Kidney capillary endothelial cell (primary cell): ENCODE measurements around the gene TUBA3E.
"Not testable (repeated sequence)": the region's sequence is repeated elsewhere in the genome, so short reads cannot be mapped to it uniquely, and the experiment has no call there.

Experiments used
- DNase-seq: peaks from one replicate; pipeline ENCODE4 v3.0.0-alpha.2; 2018; ENCODE audit warnings: low spot score

The TUBA3E gene

GRCh38 chr2:130198343-130198742 is at the start of gene TUBA3E:
Gene TUBA3E (minus strand): TSS chr2:130198439. CDS start chr2:130198360, 79 bp downstream.
- DNase-seq: no peak

- no peak for DNase-seq
Measured at GRCh38 chr2:130246430-130246829, 48.2 kb upstream of the TUBA3E start.

- no peak for DNase-seq
Measured at GRCh38 chr2:130245976-130246375, 47.7 kb upstream of the TUBA3E start.

- DNase-seq: no peak
Measured at GRCh38 chr2:130243359-130243758, 45.1 kb upstream of the TUBA3E start.

DNA sequence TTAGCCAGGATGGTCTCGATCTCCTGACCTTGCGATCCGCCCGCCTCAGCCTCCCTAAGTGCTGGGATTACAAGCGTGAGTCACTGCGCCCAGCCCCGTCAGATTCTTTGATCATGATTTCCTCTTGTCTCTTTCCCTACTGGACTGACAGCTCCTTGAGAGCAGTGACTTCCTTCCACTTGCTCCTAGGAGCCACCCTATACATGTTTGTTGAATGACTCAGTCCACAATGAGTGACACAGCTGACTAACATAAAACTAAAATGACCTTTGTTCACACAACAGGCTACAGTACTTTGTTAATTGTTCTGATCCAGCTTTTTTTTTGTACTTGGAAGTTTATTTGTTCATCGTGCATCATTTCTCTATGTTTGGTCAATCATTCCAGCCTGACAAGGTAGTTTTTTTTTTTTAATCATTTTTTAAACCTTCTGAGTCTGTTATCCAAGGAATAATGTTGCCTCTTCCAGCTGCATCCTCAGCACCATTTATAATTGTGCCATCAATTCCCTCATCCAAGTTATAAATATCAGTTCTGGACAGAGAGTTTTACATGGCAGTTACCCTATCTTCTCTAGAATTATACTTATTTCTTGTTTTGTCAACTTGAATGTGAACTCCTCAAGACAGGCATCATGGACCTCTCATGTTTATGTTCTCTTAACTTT is 42.9 kb upstream of the TUBA3E start:
- peak; percentile 92 for DNase-seq

DNA sequence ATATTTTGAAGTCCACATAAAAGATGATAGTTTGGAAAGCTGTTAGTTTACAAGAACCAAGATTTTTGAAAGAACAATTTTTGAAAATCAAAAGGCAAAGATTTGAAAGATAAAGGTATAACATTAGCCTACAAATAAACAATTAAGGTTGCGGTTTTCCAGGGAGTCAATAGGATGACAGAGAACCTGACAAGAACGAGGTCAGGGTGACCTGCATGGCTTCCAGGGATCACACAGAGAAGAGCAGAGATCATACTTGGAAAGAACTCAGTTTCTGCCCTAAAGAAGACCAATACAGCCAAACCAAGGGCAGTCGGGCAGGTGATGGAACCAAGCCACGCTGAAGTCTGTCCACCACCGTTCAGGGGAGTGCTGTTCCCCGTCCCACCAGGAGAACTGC is 41.3 kb upstream of the TUBA3E start:
- not testable (repeated sequence) for DNase-seq

DNA sequence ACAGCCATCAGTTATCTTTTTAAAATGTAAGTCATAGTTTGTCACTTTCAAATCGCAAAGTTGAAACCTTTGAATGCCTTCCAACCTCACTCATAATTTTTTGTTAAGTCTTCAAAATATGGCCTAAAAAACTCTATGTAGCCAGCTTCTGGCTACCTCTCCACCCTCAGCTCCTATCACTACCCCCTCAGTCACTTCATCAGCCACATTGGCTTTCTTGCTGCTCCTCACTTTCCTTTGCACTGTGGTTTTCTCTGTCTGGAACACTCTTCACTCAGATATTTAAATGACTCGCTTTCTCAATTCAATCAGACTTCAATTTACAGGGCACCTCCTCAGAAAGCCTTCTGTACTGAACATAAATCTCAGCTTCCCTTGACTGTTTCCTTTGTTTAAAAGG is 34.8 kb upstream of the TUBA3E start:
- not testable (repeated sequence) for DNase-seq

DNA sequence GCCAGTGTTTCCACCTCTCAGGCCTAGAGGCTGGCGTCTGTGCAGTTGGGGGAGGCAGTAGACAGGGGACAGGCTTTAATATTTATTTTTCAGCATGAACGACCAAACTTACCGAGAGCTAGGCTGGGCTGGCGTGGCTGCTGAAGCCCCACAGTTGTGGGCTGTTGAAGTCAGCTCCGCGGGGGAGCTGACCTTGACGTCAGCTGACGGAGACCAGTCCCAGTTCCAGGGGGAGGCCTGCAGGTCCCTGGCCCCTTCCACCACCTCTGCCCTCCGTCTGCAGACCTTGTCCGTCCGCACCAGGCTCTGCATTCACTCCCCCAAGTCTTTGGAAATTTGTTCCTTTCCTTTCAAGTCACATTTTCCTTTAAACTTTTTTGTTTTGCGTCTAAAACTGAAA is 33.4 kb upstream of the TUBA3E start:
- no peak for DNase-seq

- DNase-seq: not testable (repeated sequence)
Measured at GRCh38 chr2:130230907-130231306, 32.7 kb upstream of the TUBA3E start.

DNA sequence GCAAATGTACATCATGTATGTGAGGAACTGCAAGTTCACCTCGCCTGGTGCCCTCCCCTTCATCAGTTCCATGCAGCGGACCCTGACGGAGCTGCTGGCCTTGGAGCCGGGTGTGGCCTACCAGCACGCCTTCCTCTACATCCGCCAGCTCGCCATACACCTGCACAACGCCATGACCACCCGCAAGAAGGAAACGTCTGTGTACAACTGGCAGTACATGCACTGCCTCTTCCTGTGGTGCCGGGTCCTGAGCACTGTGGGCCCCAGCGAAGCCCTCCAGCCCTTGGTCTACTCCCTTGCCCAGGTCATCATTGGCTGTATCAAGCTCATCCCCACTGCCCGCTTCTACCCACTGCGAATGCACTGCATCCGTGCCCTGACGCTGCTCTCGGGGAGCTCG is 32.1 kb upstream of the TUBA3E start:
- DNase-seq: not testable (repeated sequence)

- DNase-seq: not testable (repeated sequence)
Measured at GRCh38 chr2:130229161-130229510, 30.9 kb upstream of the TUBA3E start.

- not testable (repeated sequence) for DNase-seq
Measured at GRCh38 chr2:130228467-130229160, 30.4 kb upstream of the TUBA3E start.

DNA sequence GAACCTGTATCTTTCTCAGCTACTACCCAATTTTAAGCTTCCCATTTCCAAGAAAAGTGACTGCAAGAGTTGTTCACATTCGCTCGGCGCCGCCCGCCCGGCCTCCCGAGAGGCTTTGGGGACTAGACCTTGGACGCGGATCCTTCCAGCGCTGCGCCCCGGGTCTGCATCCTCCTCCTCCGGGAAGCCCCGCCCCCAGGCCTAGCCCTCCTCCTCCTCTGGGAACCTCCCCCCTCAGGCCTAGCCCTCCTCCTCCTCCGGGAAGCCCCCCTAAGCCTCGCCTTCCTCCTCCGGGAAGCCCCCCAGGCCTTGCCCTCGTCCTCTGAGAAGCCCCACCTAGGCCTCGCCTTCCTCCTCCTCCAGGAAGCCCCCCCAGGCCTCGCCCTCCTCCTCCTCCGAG is 29.8 kb upstream of the TUBA3E start:
- DNase-seq: not testable (repeated sequence)

DNA sequence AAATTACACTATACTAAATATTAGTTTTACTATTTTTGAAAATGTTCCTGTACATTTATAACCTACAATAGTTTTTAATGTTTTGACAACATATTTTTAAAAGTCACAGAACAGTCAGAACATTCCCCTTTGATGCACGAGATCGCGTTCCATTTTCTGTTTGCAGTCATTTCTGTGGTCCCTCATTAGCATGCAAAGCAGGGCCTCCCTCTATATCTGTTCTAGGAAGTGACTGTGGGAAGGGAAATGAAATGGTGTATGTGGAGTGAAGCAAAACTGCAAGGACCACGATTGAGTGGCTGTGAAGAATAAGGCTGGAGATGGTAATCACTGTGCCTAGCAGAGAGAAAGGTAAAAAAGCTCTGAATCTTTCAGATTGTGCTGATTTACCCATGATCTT is 24.3 kb upstream of the TUBA3E start:
- DNase-seq: not testable (repeated sequence)

GRCh38 chr2:130220505-130220904 is 22.3 kb upstream of the TUBA3E start:
- not testable (repeated sequence) for DNase-seq

GRCh38 chr2:130219147-130219546 is 20.9 kb upstream of the TUBA3E start:
- DNase-seq: not testable (repeated sequence)

DNA sequence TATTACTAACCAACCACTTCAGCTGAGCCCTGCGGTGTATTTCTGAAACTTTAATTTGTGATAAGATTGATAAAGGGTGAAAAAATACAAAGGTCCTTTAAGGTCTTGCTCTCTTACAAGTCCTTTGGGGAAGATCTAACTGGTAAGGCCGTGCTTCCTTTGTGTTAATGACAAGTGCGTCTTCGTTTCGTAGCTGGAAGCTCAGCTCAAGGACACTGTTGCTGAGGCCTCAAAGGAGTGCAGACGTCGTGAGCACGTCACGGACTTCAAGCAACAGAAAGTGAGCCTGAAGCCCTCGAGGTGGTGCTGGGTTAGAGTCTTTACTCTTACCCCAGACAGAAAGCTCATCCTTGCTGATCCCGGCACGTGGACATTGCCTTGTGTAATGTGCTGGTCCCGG is 8.8 kb upstream of the TUBA3E start:
- DNase-seq: not testable (repeated sequence)

DNA sequence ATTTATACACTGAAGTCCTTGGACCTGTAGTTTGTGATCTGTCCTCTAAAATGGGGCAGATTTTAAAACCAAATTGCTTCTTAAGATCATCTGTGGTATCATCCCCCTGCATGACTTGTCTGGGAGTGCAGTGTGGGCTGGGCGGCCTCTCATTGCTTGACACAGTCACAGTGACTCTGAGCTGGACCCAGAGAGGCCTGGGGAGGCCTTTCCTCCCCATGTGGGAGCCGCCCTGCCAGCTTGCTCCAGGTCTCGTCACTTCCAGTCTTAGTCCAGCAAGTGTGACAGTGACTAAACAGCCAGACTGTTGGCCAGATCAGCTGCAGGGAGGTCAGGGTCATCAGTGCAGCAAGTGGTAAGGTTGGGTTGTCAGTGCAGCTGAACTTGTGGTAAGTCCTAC is 4.9 kb upstream of the TUBA3E start:
- DNase-seq: not testable (repeated sequence)

- DNase-seq: not testable (repeated sequence)
Measured at GRCh38 chr2:130202518-130202917, 4.3 kb upstream of the TUBA3E start.

DNA sequence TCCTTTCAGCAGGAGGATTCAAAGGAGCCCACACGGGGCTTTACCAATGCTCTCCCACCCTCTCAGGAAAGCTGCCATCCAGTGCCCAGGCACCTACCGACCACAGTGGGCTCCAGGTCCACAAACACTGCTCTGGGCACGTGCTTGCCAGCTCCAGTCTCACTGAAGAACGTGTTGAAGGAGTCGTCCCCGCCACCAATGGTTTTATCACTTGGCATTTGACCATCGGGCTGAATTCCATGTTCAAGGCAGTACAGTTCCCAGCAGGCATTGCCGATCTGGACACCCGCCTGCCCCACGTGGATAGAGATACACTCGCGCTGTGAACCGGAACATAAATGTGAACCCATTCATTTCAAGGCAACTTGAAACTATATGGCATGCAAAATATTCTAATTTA is 2.2 kb downstream of the TUBA3E start:
- DNase-seq: not testable (repeated sequence)

- DNase-seq: not testable (repeated sequence)
Measured at GRCh38 chr2:130195089-130195635, 3.1 kb downstream of the TUBA3E start.

DNA sequence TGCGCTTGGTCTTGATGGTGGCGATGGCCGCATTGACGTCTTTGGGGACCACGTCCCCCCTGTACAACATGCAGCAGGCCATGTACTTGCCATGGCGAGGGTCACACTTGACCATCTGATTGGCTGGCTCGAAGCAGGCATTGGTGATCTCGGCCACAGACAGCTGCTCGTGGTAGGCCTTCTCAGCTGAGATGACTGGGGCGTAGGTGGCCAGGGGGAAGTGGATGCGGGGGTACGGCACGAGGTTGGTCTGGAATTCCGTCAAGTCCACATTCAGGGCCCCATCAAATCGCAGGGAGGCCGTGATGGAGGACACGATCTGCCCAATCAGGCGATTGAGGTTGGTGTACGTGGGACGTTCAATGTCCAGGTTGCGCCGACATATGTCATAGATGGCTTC is 4.4 kb downstream of the TUBA3E start:
- not testable (repeated sequence) for DNase-seq

DNA sequence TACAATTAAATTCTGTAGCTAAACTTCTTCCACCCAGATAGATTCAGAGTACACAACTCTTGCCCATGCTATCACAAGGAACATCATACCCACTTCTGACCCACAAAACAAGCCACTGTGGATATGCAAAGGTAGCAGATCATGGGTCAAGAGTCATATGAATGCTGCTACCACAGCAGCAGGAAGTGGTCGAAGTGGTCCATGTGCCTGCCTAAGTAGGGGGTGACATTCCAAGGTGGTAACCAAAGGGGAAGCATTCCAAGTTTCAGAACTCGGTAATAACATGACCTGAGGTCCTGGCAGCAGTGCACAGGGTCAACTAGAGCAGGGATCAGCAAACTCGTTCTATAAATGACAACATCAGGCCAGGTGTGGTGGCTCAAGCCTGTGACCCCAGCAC is 5.8 kb downstream of the TUBA3E start:
- not testable (repeated sequence) for DNase-seq
